ENCODE results near the gene TLR1. TPM values are rescaled to one million over a fixed set of nuclear protein-coding genes. Genes with fewer than 3 reads are reported as not detected.

The TLR1 gene
- total RNA-seq, 2 donors from 2014 or later: 3.6 to 8.9 TPM

DNA sequence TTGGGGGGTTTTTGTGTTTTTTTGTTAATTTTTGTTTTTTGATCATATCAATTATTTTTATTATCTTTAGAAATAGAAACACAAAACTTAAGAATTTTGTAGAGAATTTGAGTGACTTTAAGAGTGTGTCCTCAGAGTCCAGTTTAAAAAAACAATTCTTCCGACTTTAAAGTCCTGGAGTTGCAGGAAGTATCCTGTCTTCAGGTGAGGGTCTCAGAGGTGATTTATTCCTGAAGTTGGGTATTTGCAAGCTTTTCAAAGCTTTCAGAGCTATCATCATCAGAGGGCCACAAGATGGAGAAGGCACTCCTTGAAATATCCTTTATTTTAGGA, 44.8 kb downstream of the TLR1 start:
- TF ChIP-seq, protein P1, sequence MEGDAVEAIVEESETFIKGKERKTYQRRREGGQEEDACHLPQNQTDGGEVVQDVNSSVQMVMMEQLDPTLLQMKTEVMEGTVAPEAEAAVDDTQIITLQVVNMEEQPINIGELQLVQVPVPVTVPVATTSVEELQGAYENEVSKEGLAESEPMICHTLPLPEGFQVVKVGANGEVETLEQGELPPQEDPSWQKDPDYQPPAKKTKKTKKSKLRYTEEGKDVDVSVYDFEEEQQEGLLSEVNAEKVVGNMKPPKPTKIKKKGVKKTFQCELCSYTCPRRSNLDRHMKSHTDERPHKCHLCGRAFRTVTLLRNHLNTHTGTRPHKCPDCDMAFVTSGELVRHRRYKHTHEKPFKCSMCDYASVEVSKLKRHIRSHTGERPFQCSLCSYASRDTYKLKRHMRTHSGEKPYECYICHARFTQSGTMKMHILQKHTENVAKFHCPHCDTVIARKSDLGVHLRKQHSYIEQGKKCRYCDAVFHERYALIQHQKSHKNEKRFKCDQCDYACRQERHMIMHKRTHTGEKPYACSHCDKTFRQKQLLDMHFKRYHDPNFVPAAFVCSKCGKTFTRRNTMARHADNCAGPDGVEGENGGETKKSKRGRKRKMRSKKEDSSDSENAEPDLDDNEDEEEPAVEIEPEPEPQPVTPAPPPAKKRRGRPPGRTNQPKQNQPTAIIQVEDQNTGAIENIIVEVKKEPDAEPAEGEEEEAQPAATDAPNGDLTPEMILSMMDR (IDR thresholded peaks at IDR 0.05): no peak
- peaks cover 0 to 4% of the 10 kb centered on the region in 2 donors for H3K4me1 ChIP-seq
- no peaks in the 10 kb centered on the region for H3K27me3 ChIP-seq
- DNase-seq (ENCODE audit: low spot score): no peak
- H3K4me3 ChIP-seq: no peak overlapping the region
- no peaks in the 10 kb centered on the region for H3K9me3 ChIP-seq
- H3K27ac ChIP-seq: no peak overlapping the region
- no peaks in the 10 kb centered on the region for H3K36me3 ChIP-seq

DNA sequence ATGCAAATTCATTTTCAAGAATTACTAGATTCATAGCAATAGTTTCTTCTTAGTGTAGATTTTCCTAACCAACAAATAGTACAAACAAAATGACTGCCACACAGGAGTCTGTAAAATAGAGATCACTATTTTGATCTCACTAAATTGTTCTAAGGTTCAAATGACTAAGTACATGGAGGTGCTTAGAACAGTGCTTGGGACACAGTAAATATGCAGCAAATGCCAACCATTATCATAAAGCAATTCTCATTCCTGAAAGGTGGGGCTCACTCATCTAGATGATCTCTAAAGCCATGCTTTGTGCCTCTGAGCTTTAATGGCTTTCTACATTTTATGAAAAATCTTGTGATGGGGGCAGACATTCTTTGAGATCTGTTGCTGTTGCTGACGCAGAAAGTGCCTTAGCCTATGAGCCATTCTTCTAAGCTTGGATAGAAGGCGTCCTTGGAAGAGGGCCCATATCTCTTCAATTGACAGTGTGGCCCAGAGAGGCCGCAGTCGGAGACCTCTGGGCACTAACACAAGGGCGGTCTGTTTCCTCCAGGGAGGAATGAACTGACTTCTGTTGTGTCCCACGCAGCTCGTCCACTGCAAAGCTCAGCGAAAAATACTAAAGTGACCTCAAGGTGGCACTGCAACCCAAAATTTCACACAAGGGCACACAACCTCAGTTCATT, 45.3 kb downstream of the TLR1 start:
- TF ChIP-seq, protein P1 (IDR thresholded peaks at IDR 0.05): peak; percentile 25 to 77
- Histone ChIP-seq H3K27ac (no peak overlapping the region), H3K4me1 (peaks cover 0 to 4% of the 10 kb centered on the region in 2 donors), H3K36me3 (no peaks in the 10 kb centered on the region), H3K4me3 (no peak overlapping the region), H3K9me3 (no peaks in the 10 kb centered on the region), H3K27me3 (no peaks in the 10 kb centered on the region)
- DNase-seq (ENCODE audit: low spot score): peak; percentile 76

DNA sequence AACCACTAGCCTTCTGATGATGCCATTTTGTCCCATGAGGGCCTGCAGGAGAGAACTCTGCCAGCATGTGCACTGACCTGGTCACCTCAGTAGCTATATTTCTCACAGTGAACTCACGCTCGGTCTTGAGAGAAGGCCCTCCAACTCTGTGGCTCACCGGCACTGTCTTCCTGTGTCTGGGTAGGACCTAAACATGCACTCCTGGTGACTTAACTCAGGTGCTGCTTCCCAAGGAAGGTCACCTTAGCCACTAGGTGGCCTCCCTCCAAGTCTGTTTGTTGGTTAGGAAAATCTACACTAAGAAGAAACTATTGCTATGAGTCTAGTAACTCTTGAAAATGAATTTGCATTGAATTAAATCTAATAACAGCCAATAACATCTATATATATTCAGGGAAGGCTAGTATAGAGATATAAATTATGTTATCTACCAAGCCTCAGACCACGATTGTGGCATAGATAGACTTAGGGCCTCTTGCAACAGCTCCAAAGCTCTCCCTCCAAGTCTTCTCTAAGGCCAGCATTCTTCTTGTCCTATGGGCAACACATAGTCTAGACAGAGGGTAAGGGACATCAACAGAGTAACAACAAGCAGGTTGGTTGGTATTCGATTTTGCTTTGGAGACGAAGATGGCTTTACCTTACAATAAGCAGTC, 46.5 kb downstream of the TLR1 start:
- no peaks in the 10 kb centered on the region for H3K9me3 ChIP-seq
- H3K27ac ChIP-seq: no peak overlapping the region
- no peak for DNase-seq (ENCODE audit: low spot score)
- H3K27me3 ChIP-seq: no peaks in the 10 kb centered on the region
- H3K4me1 ChIP-seq: peaks cover 0 to 8% of the 10 kb centered on the region in 2 donors
- TF ChIP-seq, protein P1 (IDR thresholded peaks at IDR 0.05): no peak
- H3K4me3 ChIP-seq: no peak overlapping the region
- no peaks in the 10 kb centered on the region for H3K36me3 ChIP-seq

DNA sequence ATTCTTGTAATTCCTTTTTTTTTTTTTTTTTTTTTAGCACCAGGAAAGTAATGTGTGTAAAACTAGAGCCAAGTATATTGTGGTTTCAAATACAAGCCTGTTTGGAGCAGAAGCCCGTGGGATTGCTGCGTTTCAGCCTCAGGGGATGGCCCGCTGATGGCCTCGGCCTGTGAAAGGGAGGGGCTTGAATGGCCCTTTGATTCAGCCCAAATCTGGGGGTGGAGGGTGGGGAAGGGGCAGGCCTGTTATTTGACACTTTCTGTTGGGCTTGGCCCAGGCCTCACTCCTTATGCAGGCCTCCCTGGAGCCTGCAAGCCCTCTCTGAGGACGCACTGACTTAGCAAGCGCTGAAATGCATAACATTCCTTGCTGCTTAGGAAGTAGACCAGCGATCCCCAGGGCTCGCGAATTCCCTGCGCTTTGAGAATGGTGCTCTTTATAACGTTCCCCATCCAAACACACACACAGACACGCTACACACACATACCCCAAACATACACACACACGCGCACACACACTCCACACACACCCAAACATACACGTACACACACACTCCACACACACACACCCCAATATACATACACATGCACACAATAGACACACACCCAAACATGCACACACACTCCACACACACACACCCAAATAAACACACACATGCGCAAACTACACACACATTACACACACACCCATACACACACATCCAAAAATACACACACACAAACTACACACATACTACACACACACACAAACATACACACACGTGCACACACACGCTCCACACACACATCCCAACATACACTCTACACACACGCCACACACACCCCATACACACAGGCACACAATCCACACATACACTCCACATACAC, 51.4 kb downstream of the TLR1 start:
- peak; percentile 90 for DNase-seq (ENCODE audit: low spot score)
- H3K9me3 ChIP-seq: no peaks in the 10 kb centered on the region
- peak overlapping the region in 1 of 2 donors; percentile 68 for H3K27ac ChIP-seq
- H3K4me1 ChIP-seq: peaks cover 0 to 6% of the 10 kb centered on the region in 2 donors
- H3K36me3 ChIP-seq: no peaks in the 10 kb centered on the region
- peak overlapping the region in 1 of 2 donors; percentile 17 for H3K4me3 ChIP-seq
- TF ChIP-seq, protein P1 (IDR thresholded peaks at IDR 0.05): no peak
- no peaks in the 10 kb centered on the region for H3K27me3 ChIP-seq

DNA sequence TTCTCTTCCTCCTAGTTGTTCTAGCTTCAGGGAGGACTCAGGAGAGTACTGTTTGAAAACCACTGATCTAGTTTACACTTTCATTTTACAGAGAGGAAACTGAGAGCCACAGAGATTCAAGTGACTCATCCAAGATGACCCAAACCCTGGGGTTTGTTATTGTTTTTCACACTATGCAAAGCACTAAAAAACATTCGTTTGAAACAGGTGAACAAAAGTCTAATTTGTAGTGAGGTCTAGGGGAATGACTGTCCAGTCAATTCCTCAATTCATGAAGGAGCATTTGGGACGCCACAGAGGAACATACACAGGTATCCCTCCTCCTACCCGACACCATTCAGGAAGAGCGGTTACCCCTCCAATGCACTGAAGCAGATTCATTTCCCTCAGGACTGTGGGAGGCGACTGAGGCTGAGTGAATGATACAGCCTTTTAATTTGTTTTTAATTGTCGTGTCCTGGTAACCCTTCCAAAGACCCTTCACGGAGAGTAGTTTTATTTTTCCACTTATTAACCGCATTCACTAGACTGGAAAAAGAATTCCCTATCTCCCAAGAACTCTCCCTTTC, 52.1 kb downstream of the TLR1 start:
- no peaks in the 10 kb centered on the region for H3K27me3 ChIP-seq
- no peak for DNase-seq (ENCODE audit: low spot score)
- no peaks in the 10 kb centered on the region for H3K36me3 ChIP-seq
- peaks cover 0 to 6% of the 10 kb centered on the region in 2 donors for H3K4me1 ChIP-seq
- no peaks in the 10 kb centered on the region for H3K9me3 ChIP-seq
- peak overlapping the region in 1 of 2 donors; percentile 68 for H3K27ac ChIP-seq
- TF ChIP-seq, protein P1 (IDR thresholded peaks at IDR 0.05): no peak
- H3K4me3 ChIP-seq: no peak overlapping the region

All from right atrium auricular region (tissue), 2 donors.